HG03457 (cell line): Measurements from ENCODE around the gene STARD3.

Experiments
- ATAC-seq: cut with Tn5 transposase; IDR thresholded peaks from one replicate; pipeline ENCODE4 v1.9.1; 2021; ENCODE audit warnings: moderate number of reproducible peaks; ENCODE audit not compliant: unreplicated experiment

Gene STARD3

GRCh38 chr17:39634384-39634871 is 2.5 kb upstream of the STARD3 start:
- no peak for ATAC-seq

GRCh38 chr17:39635614-39636176 is 1.2 kb upstream of the STARD3 start:
- no peak for ATAC-seq

GRCh38 chr17:39636587-39636926 is 387 bp upstream of the STARD3 start:
- no peak for ATAC-seq

- no peak for ATAC-seq
These were observed 1.4 kb downstream of the STARD3 start for GRCh38 chr17:39638317-39638716.

GRCh38 chr17:39639043-39639442 is 2.1 kb downstream of the STARD3 start:
- ATAC-seq, result no peak

DNA sequence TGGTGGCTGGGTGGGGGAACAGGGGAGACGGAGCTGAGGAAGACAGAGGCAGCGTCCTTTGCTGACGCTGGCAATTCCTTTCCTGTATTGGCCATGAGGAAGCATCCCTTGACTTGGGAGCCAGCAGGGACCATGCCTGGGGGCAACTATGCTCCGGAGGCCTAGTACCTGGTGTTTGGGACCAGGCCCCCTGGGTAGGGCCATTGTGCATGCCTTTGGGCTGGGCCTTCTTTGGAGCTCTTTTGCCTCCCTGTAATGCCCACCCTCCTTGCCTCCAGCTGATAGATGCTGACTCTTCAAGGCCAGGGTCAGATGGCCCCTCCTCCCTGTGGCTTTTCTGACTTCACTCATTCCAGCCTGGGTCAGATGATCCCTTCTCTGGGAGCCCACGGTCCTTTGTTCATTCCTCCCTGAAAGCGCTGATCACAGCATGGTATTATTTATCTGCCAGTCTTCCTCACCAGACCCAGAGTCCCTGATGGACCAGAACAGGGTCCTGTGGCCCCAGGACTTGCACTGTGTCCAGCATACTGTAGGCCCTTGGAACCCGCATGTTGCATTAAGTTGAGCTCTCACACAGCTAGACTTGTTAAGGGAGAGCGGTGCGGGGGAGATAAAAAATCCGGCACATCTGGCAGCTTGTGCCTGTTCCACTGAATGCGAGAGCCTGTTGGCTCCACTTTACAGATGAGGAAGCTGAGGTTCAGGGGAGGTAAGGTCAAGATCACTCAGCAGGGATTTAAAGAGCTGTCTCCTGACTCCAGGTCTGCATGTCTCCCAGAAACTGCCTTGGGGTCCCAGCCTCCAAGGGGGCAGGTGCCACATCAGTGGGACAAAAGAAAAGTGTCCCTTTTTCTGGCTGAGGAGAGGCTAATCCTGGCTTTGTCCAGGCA is 2.9 kb downstream of the STARD3 start:
- ATAC-seq, result no peak

GRCh38 chr17:39640591-39641031 is 3.7 kb downstream of the STARD3 start:
- ATAC-seq, result no peak

DNA sequence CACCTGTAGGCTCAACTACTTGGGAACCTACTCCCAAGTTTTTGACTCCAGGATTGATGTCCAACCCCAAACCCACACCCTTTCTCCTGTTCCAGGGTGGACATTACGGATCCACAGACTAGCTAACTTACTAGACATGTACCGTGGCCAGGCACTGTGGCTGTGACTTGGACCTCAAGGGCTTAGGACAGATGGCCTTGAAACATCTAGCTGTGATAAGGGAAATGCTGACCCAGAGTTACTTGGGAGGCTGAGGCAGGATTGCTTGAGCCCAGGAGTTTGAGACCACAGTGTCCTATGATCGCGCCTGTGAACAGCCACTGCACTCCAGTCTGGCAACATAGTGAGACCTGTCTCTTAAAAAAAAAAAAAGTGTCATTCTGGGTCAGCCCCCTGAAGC is 4.2 kb downstream of the STARD3 start:
- no peak for ATAC-seq

- no peak for ATAC-seq
These were observed 4.9 kb downstream of the STARD3 start for GRCh38 chr17:39641883-39642282.

GRCh38 chr17:39642291-39643074 is 5.5 kb downstream of the STARD3 start:
- ATAC-seq, result no peak

DNA sequence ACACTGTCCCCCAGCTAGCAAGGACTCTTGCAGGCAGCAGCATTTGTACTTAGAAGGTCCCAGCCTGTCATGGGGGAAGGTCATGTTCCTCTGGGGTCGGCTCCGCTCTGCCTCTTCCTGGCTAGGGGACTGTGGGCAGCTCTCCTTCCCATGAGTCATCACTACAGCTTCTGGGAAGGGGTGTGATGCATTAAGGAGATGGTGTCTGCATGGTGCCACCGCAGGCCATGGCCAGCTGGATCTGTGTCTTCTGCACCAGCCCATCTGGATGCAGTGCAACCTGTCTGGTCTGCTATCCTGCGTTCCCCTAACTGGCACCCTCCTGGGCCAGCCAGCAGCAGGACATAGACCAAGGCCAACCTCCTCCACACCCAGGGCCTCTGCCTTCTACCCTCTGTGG is 6.3 kb downstream of the STARD3 start:
- ATAC-seq, result no peak

DNA sequence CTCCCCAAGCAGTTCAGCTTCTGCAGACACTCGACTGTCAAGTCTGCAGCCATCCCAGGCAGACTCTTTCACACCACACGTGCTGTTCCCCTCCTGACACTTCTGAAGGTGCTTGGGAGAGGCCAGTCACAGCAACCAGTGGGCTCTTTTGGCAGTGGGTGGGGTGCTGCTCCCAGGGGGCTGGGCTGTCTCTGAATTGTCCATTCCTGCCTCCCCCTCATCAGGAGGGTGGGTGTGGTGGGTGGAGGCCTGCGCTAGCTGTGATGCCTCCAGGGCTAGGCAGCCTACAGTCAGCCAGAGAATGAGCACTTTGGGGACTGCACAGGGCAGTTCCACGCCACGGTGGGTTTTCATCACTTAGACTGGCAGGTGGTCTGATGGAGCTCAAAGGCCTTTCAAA is 10.3 kb downstream of the STARD3 start:
- ATAC-seq, result no peak

GRCh38 chr17:39648616-39649366 is 11.8 kb downstream of the STARD3 start:
- ATAC-seq, result no peak

GRCh38 chr17:39650121-39650579 is 13.2 kb downstream of the STARD3 start:
- no peak for ATAC-seq

GRCh38 chr17:39651923-39652586 is 15.1 kb downstream of the STARD3 start:
- ATAC-seq, result no peak

- ATAC-seq, result no peak
These were observed 15.8 kb downstream of the STARD3 start for GRCh38 chr17:39652587-39653315.

- no peak for ATAC-seq
These were observed 16.3 kb downstream of the STARD3 start for GRCh38 chr17:39653316-39653661.

GRCh38 chr17:39653662-39654331 is 16.9 kb downstream of the STARD3 start:
- no peak for ATAC-seq

DNA sequence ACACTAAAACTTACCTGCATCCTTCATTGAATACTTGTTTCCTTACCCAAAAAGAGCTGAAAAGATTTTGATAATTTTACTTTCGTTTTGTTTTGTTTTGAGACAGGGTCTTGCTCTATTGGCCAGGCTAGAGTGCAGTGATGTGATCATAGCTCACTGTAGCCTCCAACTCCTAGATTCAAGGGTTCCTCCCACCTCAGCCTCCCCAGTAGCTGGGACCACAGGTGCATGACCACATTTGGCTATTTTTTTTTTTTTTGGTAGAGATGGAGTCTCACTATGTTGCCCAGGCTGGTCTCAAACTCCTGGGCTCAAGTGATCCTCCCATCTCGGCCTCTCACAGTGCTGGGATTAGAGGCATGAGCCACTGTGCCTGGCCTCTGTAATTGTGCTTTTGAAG is 18.2 kb downstream of the STARD3 start:
- no peak for ATAC-seq
